ENCODE results near the gene STIM1. TPM values are rescaled to one million over a fixed set of nuclear protein-coding genes. Genes with fewer than 3 reads are reported as not detected.

Gene STIM1
- total and polyA plus RNA-seq, 10 of the 15 experiments (the other 5 are each of a cell fraction or from before 2014, with no cell fraction given): 8.6 to 57.7 (median 29.3) TPM

GRCh38 chr11:3952715-3953114 lies 97.3 kb downstream of the STIM1 start:
- no peak overlapping the region for H3K9ac ChIP-seq (ENCODE audit: control insufficient read depth, insufficient read depth, low read length)
- 0 out of 2 replicates have a peak, but pooled peaks cover 2% of the 10 kb centered on the region for H4K20me1 ChIP-seq (ENCODE audit: control insufficient read depth, insufficient read depth)
- TF ChIP-seq LARP7 (IDR thresholded peaks at IDR 0.05): no peak
- no peak for TF ChIP-seq ESRRA (IDR thresholded peaks at IDR 0.05; ENCODE audit: low read length)
- TF ChIP-seq NRF1 (conservative IDR thresholded peaks at IDR 0.05; ENCODE audit: low read depth, low read length): no peak
- TF ChIP-seq, protein P1, sequence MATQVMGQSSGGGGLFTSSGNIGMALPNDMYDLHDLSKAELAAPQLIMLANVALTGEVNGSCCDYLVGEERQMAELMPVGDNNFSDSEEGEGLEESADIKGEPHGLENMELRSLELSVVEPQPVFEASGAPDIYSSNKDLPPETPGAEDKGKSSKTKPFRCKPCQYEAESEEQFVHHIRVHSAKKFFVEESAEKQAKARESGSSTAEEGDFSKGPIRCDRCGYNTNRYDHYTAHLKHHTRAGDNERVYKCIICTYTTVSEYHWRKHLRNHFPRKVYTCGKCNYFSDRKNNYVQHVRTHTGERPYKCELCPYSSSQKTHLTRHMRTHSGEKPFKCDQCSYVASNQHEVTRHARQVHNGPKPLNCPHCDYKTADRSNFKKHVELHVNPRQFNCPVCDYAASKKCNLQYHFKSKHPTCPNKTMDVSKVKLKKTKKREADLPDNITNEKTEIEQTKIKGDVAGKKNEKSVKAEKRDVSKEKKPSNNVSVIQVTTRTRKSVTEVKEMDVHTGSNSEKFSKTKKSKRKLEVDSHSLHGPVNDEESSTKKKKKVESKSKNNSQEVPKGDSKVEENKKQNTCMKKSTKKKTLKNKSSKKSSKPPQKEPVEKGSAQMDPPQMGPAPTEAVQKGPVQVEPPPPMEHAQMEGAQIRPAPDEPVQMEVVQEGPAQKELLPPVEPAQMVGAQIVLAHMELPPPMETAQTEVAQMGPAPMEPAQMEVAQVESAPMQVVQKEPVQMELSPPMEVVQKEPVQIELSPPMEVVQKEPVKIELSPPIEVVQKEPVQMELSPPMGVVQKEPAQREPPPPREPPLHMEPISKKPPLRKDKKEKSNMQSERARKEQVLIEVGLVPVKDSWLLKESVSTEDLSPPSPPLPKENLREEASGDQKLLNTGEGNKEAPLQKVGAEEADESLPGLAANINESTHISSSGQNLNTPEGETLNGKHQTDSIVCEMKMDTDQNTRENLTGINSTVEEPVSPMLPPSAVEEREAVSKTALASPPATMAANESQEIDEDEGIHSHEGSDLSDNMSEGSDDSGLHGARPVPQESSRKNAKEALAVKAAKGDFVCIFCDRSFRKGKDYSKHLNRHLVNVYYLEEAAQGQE (IDR thresholded peaks at IDR 0.05; ENCODE audit: low read depth, low read length): peak; percentile 56; the same call in 1 of the 2 replicates
- TF ChIP-seq E2F8 (IDR thresholded peaks at IDR 0.05; ENCODE audit: low read depth, partially characterized antibody): no peak
- no TSS peak for BruUV-seq (replicated peaks)
- peaks cover 15% of the 10 kb centered on the region for H3K79me2 ChIP-seq (ENCODE audit: control insufficient read depth, insufficient read depth, low read length)
- H3K27me3 ChIP-seq (replicated peaks in 1 of 2; ENCODE audit: control insufficient read depth in 2 of 2, insufficient read depth in 2 of 2, low read length in 1 of 2): no peaks in the 10 kb centered on the region
- H3K9me3 ChIP-seq (replicated peaks; ENCODE audit: control insufficient read depth, insufficient read depth, low read length): no peaks in the 10 kb centered on the region; the same call in 2 of the 3 replicates
- intact Hi-C loops (cut with micrococcal nuclease; ENCODE audit: unreplicated experiment): no loop called here
- DNase-seq (ENCODE audit: low read depth, low spot score) (no peak), ATAC-seq (no peak), FAIRE-seq (no peak)
- peaks cover 31% of the 10 kb centered on the region for H3K4me1 ChIP-seq (ENCODE audit: control insufficient read depth, insufficient read depth, low read length)
- CTCF ChIA-PET: interaction anchor here (2.2 kb wide), 2 partner anchors 98 to 103 kb away, joined by 11 read pairs; partner anchors contain the start of gene STIM1
- POLR2A ChIA-PET: interaction anchor here (1.0 kb wide), 1 partner anchor 77 kb away, joined by 3 read pairs; no protein-coding TSS in a partner anchor
- no peak overlapping the region for H3K4me2 ChIP-seq (ENCODE audit: control insufficient read depth, insufficient read depth)
- no peak overlapping the region for H3K4me3 ChIP-seq
- no peaks in the 10 kb centered on the region; a peak in 1 of 4 replicates for H3K36me3 ChIP-seq (ENCODE audit: control insufficient read depth in 2 of 2, insufficient read depth in 2 of 2, low read length in 1 of 2)
- SMC1A ChIA-PET (ENCODE audit: uncharacterized antibody, unreplicated experiment): interaction anchor here (0.7 to 6.9 kb wide), 9 partner anchors 14 to 106 kb away, joined by 3 to 41 read pairs (median 4); partner anchors contain the start of gene STIM1
- RAD21 ChIA-PET (ENCODE audit: unreplicated experiment): interaction anchor here (0.9 to 1.5 kb wide), 6 partner anchors 26 to 120 kb away, joined by 3 to 4 read pairs (median 3); no protein-coding TSS in a partner anchor
- in situ Hi-C loops (cut with MboI): no loop called here
- no peak overlapping the region for H3K27ac ChIP-seq (ENCODE audit: control insufficient read depth, insufficient read depth)
- H2AFZ ChIP-seq (ENCODE audit: control insufficient read depth, low read depth, low read length): no peak overlapping the region

Measured in GM12878 (cell line).